ENCODE data around the gene HCRT. TPM values are rescaled to one million over a fixed set of nuclear protein-coding genes. Genes with fewer than 3 reads are reported as not detected.
A peak's percentile ranks its signal among the peaks of the same experiment; 100 is the strongest.

The HCRT gene
- total and polyA plus RNA-seq, 12 donors: not detected

DNA sequence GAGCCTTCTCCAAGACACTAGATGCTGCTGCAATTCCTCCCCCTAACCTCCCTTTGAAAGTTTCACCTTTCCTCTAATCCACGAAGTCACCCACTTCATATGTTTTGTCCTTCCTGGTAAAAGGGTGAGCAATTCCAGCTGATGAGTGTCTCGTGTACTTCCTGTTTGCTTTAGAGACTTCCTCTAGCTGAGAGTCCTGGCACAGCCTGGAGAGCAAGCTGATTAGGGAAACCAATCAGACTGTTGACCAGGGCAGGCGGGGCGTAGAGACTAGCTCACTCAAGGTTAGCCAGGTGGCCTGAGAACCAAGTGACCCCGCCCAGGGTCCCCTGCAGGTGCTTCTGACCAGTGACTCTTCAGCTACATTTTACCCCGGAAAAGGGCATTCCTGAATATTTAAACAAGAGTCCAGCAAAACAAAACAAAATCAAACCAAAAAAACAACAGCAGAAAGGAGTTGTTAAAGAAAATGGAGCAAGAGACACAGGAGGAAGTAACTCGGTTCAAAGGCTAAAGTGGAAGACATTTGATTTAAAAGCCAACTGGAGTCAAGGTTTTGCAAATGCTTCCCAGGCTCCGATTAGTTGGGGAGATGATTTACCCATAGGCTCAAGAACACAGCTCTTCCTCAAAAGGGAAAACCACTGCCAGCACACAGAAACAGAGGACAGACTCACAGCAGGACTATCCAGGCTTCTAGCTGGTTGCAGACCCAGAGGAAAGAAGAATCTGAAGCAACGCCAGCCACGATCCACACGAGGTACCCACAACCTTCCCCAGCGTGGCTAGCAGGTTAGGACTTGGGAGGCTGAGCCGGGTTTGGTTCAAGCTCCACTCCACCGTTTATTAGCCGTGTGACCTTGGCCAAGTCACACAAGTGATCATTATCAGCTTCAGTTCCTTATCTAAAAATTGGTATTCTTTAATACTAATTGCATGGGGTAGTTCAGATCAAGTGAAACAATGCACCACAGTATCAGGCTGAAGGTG is 49.3 kb downstream of the HCRT start:
- intact Hi-C loops (cut with DNase I): no loop called here

DNA sequence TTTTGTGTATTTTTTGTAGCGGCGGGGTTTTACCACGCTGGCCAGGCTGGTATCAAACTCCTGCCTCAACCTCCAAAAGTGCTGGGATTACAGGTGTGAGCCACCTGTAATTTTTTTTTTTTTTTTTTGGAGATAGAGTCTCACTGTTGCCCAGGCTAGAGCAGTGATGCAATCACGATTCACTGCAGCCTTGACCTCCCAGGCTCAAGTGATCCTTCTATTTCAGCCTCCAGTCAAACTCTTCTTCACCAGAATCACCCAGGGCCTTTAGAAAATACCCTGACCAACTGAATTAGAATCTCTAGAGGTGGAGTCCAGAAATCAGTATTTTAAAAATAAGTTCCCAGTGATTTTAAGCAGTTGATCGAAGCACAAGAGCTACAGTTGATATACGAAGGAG is 50.1 kb downstream of the HCRT start:
- H3K4me3 ChIP-seq: no peak overlapping the region
- H3K4me1 ChIP-seq: peaks cover 42 to 100% (median 94%) of the 10 kb centered on the region in 9 donors
- TF ChIP-seq, protein P1, sequence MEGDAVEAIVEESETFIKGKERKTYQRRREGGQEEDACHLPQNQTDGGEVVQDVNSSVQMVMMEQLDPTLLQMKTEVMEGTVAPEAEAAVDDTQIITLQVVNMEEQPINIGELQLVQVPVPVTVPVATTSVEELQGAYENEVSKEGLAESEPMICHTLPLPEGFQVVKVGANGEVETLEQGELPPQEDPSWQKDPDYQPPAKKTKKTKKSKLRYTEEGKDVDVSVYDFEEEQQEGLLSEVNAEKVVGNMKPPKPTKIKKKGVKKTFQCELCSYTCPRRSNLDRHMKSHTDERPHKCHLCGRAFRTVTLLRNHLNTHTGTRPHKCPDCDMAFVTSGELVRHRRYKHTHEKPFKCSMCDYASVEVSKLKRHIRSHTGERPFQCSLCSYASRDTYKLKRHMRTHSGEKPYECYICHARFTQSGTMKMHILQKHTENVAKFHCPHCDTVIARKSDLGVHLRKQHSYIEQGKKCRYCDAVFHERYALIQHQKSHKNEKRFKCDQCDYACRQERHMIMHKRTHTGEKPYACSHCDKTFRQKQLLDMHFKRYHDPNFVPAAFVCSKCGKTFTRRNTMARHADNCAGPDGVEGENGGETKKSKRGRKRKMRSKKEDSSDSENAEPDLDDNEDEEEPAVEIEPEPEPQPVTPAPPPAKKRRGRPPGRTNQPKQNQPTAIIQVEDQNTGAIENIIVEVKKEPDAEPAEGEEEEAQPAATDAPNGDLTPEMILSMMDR (IDR thresholded peaks at IDR 0.05): no peak
- 79 to 88% methylated on average over 6 of the region's 6 CpGs for WGBS, 2 donors
- DNase-seq (no peak), ATAC-seq (no peak)
- no peaks in the 10 kb centered on the region for H3K9me3 ChIP-seq
- peak overlapping the region; percentile 56 to 87 (median 78) for H3K27ac ChIP-seq
- intact Hi-C loops (cut with DNase I): no loop called here
- peaks cover 0 to 48% (median 0%) of the 10 kb centered on the region in 9 donors for H3K36me3 ChIP-seq
- H3K27me3 ChIP-seq: no peaks in the 10 kb centered on the region

More for the DNA sequence above, 49.3 kb downstream of the HCRT start:
- peaks cover 0 to 45% (median 0%) of the 10 kb centered on the region in 9 donors for H3K36me3 ChIP-seq
- H3K4me1 ChIP-seq: peaks cover 35 to 100% (median 88%) of the 10 kb centered on the region in 9 donors
- H3K27me3 ChIP-seq: no peaks in the 10 kb centered on the region
- 42 to 51% methylated on average over 15 of the region's 15 CpGs for WGBS, 2 donors
- peak overlapping the region in 7 of 10 donors; percentile 6 to 31 (median 12) for H3K4me3 ChIP-seq
- ATAC-seq: peak; percentile 80 to 91 (median 84)
- peak overlapping the region; percentile 56 to 87 (median 78) for H3K27ac ChIP-seq
- no peaks in the 10 kb centered on the region for H3K9me3 ChIP-seq
- peak; percentile 59 to 79 for DNase-seq
- TF ChIP-seq, protein P1 (IDR thresholded peaks at IDR 0.05): no peak

Other genes with a start within 250 kb of the HCRT start
- 10 to 100 TPM; 19.4 to 42.7 (median 26.2) TPM for gene CNP, start 218.7 kb downstream of the HCRT start, total RNA-seq
- 10 to 100 TPM; 17.2 to 25.6 TPM for gene CNP, start 218.7 kb downstream of the HCRT start, polyA plus RNA-seq
- gene DNAJC7, start 168.0 kb downstream of the HCRT start, total RNA-seq: 10 to 100 TPM; 68.8 to 90.0 (median 80.5) TPM
- gene DNAJC7, start 168.0 kb downstream of the HCRT start, polyA plus RNA-seq: 100 to 1,000 TPM in 1 of 2 donors, 10 to 100 TPM in 1; 93.7 to 121 TPM
- 10 to 100 TPM; 50.1 to 64.1 (median 57.2) TPM for gene NKIRAS2, start 165.4 kb downstream of the HCRT start, total RNA-seq
- 10 to 100 TPM; 51.4 to 61.2 TPM for gene NKIRAS2, start 165.4 kb downstream of the HCRT start, polyA plus RNA-seq
- 1 to 10 TPM in 3 of 10 donors, under 1 TPM in 7; 0.46 to 1.2 (median 0.88) TPM for gene C17orf113, start 134.9 kb downstream of the HCRT start, total RNA-seq
- 1 to 10 TPM in 1 of 2 donors, under 1 TPM in 1; 0.26 to 1.2 TPM for gene C17orf113, start 134.9 kb downstream of the HCRT start, polyA plus RNA-seq
- under 1 TPM in 9 of 10 donors, not detected in 1; 0.16 to 0.56 (median 0.24) TPM for gene ZNF385C, start 87.0 kb downstream of the HCRT start, total RNA-seq
- under 1 TPM; 0.09 to 0.29 TPM for gene ZNF385C, start 87.0 kb downstream of the HCRT start, polyA plus RNA-seq
- 1 to 10 TPM; 2.2 to 8.4 (median 4.0) TPM for gene DHX58, start 72.7 kb downstream of the HCRT start, total RNA-seq
- gene DHX58, start 72.7 kb downstream of the HCRT start, polyA plus RNA-seq: 10 to 100 TPM in 1 of 2 donors, 1 to 10 TPM in 1; 3.4 to 16.9 TPM
- gene KAT2A, start 64.1 kb downstream of the HCRT start, total RNA-seq: 10 to 100 TPM in 9 of 10 donors, 1 to 10 TPM in 1; 9.3 to 29.7 (median 13.3) TPM
- gene KAT2A, start 64.1 kb downstream of the HCRT start, polyA plus RNA-seq: 100 to 1,000 TPM in 1 of 2 donors, 10 to 100 TPM in 1; 20.6 to 118 TPM
- under 1 TPM in 1 of 10 donors, not detected in 9; 0.23 TPM for gene HSPB9, start 62.6 kb downstream of the HCRT start, total RNA-seq
- gene HSPB9, start 62.6 kb downstream of the HCRT start, polyA plus RNA-seq: under 1 TPM; 0.01 to 0.29 TPM
- 10 to 100 TPM; 24.6 to 64.4 (median 35.3) TPM for gene RAB5C, start 30.5 kb downstream of the HCRT start, total RNA-seq
- gene RAB5C, start 30.5 kb downstream of the HCRT start, polyA plus RNA-seq: 10 to 100 TPM; 33.3 to 76.5 TPM
- under 1 TPM in 6 of 10 donors, not detected in 4; 0.06 to 0.22 (median 0.13) TPM for gene KCNH4, start 4.3 kb downstream of the HCRT start, total RNA-seq
- under 1 TPM; 0.07 to 0.29 TPM for gene KCNH4, start 4.3 kb downstream of the HCRT start, polyA plus RNA-seq
- 10 to 100 TPM in 2 of 10 donors, 1 to 10 TPM in 8; 4.6 to 11.5 (median 6.2) TPM for gene GHDC, start 9.0 kb upstream of the HCRT start, total RNA-seq
- 10 to 100 TPM in 1 of 2 donors, 1 to 10 TPM in 1; 7.0 to 10.1 TPM for gene GHDC, start 9.0 kb upstream of the HCRT start, polyA plus RNA-seq
- gene STAT5B, start 90.9 kb upstream of the HCRT start, total RNA-seq: 10 to 100 TPM; 26.3 to 34.7 (median 30.8) TPM
- gene STAT5B, start 90.9 kb upstream of the HCRT start, polyA plus RNA-seq: 10 to 100 TPM; 14.4 to 22.5 TPM
- 10 to 100 TPM; 13.4 to 28.5 (median 16.1) TPM for gene STAT5A, start 103.0 kb upstream of the HCRT start, total RNA-seq
- 10 to 100 TPM in 1 of 2 donors, 1 to 10 TPM in 1; 8.2 to 11.9 TPM for gene STAT5A, start 103.0 kb upstream of the HCRT start, polyA plus RNA-seq
- 100 to 1,000 TPM in 8 of 10 donors, 10 to 100 TPM in 2; 87.2 to 398 (median 115) TPM for gene STAT3, start 203.0 kb upstream of the HCRT start, total RNA-seq
- gene STAT3, start 203.0 kb upstream of the HCRT start, polyA plus RNA-seq: 10 to 100 TPM; 33.9 to 61.7 TPM
- 100 to 1,000 TPM; 176 to 300 (median 241) TPM for gene CAVIN1, start 237.8 kb upstream of the HCRT start, total RNA-seq
- gene CAVIN1, start 237.8 kb upstream of the HCRT start, polyA plus RNA-seq: 100 to 1,000 TPM; 131 to 198 TPM

All from heart right ventricle (tissue), 16 donors.